DOHH2 (cell line): ENCODE measurements around the gene DUSP8.
A peak's percentile ranks its signal among the peaks of the same experiment; 100 is the strongest.

Experiments
- H3F3A ChIP-seq: fragments of 200-600 bp; sonication (generic), shearing (Covaris generic); 2 replicates; pipeline ENCODE4 v1.6.0; 2016; ENCODE audit warnings: antibody characterized with exemption, mild to moderate bottlenecking; ENCODE audit not compliant: control insufficient read depth, insufficient read depth
- H3K27ac ChIP-seq: fragments of 200-600 bp; sonication (generic); 2 replicates; pipeline ENCODE4 v1.5.1; 2014; ENCODE audit warnings: low read depth, mild to moderate bottlenecking, low read length, moderate library complexity
- H3K27me3 ChIP-seq: fragments of 200-600 bp; sonication (generic); 2 replicates; pipeline ENCODE4 v1.6.1; 2014; ENCODE audit warnings: mild to moderate bottlenecking, low read length, mixed read lengths; ENCODE audit not compliant: control insufficient read depth
- H3K36me3 ChIP-seq: fragments of 200-600 bp; sonication (generic); 2 replicates; pipeline ENCODE4 v1.6.1; 2014; ENCODE audit warnings: mild to moderate bottlenecking, low read length, moderate library complexity, mixed read lengths; ENCODE audit not compliant: control insufficient read depth
- H3K4me1 ChIP-seq: fragments of 200-600 bp; sonication (generic); 2 replicates; pipeline ENCODE4 v1.6.1; 2014; ENCODE audit warnings: mild to moderate bottlenecking, low read length, mixed read lengths; ENCODE audit not compliant: control insufficient read depth
- H3K4me2 ChIP-seq: fragments of 200-600 bp; sonication (generic); 2 replicates; pipeline ENCODE4 v1.6.0; 2014; ENCODE audit warnings: mild to moderate bottlenecking, low read length, moderate library complexity
- H3K4me3 ChIP-seq: fragments of 200-600 bp; sonication (generic); 2 replicates; pipeline ENCODE4 v1.5.1; 2014; ENCODE audit warnings: mild to moderate bottlenecking, low read length, mixed read lengths
- H3K79me2 ChIP-seq: fragments of 200-600 bp; sonication (generic); 2 replicates; pipeline ENCODE4 v1.6.1; 2014; ENCODE audit warnings: mild to moderate bottlenecking, low read length, mixed read lengths; ENCODE audit not compliant: control insufficient read depth
- H3K9me2 ChIP-seq: fragments of 200-600 bp; sonication (generic); replicated peaks from 2 replicates; pipeline ENCODE4 v1.6.1; 2014; ENCODE audit warnings: mild to moderate bottlenecking, low read length, mixed read lengths; ENCODE audit not compliant: control insufficient read depth
- H3K9me3 ChIP-seq: fragments of 200-600 bp; sonication (generic); 2 replicates; pipeline ENCODE4 v1.6.1; 2014; ENCODE audit warnings: antibody characterized with exemption, low read length, mixed read lengths; ENCODE audit not compliant: control insufficient read depth, insufficient read depth
- H4K20me1 ChIP-seq: fragments of 200-600 bp; sonication (generic); 2 replicates; pipeline ENCODE4 v1.6.0; 2014; ENCODE audit warnings: low read depth, mild to moderate bottlenecking, antibody characterized with exemption, low read length, moderate library complexity; ENCODE audit not compliant: control insufficient read depth, insufficient read depth
- CTCF ChIP-seq: fragments of 200-600 bp; sonication (generic); IDR thresholded peaks from one replicate; pipeline ENCODE4 v1.5.1; 2014; ENCODE audit warnings: antibody characterized with exemption, mild to moderate bottlenecking, low read depth, low read length; ENCODE audit not compliant: poor library complexity, severe bottlenecking
- EZH2phosphoT487 ChIP-seq: fragments of 200-600 bp; sonication (generic); IDR thresholded peaks from 2 replicates; pipeline ENCODE4 v1.6.1; 2017; ENCODE audit warnings: borderline replicate concordance, mild to moderate bottlenecking, antibody characterized with exemption, low read length, moderate library complexity, mixed read lengths

Gene DUSP8

GRCh38 chr11:1573903-1574237 lies 1.8 kb upstream of the DUSP8 start:
- Histone ChIP-seq H3K27me3 (peaks cover 49% of the 10 kb centered on the region), H4K20me1 (no peaks in the 10 kb centered on the region), H3K27ac (no peak overlapping the region), H3K4me1 (peaks cover 28% of the 10 kb centered on the region), H3K9me2 (no peaks in the 10 kb centered on the region), H3K4me2 (peak overlapping the region; percentile 79), H3K79me2 (no peaks in the 10 kb centered on the region), H3K4me3 (peak overlapping the region; percentile 61), H3K9me3 (no peaks in the 10 kb centered on the region), H3F3A (no peaks in the 10 kb centered on the region), H3K36me3 (no peaks in the 10 kb centered on the region)
- TF ChIP-seq EZH2phosphoT487 (no peak), CTCF (no peak)

- Histone ChIP-seq H3K79me2 (no peaks in the 10 kb centered on the region), H3K27ac (no peak overlapping the region), H3K9me2 (no peaks in the 10 kb centered on the region), H3K36me3 (no peaks in the 10 kb centered on the region), H3K9me3 (no peaks in the 10 kb centered on the region), H3K4me1 (peaks cover 28% of the 10 kb centered on the region), H4K20me1 (no peaks in the 10 kb centered on the region), H3K4me2 (peak overlapping the region; percentile 79), H3F3A (no peaks in the 10 kb centered on the region), H3K4me3 (peak overlapping the region; percentile 61), H3K27me3 (peaks cover 47% of the 10 kb centered on the region)
- no peak for TF ChIP-seq CTCF
- no peak for TF ChIP-seq EZH2phosphoT487
Observed at GRCh38 chr11:1573077-1573902, 1.2 kb upstream of the DUSP8 start.

DNA sequence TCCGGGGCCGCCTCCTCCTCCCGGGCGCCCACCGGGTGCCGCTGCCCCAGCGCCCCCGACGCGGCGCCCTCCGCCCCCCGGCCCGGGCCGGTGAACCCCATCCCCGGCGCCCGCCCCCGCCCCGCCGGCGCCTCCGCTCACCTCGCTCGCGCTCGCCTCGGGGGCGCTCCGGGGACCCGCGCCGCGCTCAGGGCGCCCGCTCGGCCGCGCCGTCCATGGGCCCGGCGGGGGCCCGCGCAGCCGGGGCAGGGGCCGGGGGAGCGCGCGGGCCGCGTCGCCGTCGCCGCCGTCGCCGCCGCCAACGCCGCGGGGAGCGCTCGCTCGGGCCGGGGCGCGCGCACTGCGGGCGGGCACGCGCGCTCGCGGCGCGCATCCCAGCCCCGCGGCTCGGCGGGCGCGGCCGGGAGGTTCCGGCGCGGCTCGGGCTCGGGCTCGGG lies 293 bp downstream of the DUSP8 start:
- Histone ChIP-seq H4K20me1 (no peaks in the 10 kb centered on the region), H3K4me3 (no peak overlapping the region), H3K27ac (no peak overlapping the region), H3F3A (no peaks in the 10 kb centered on the region), H3K9me2 (no peaks in the 10 kb centered on the region), H3K9me3 (no peaks in the 10 kb centered on the region), H3K79me2 (no peaks in the 10 kb centered on the region), H3K4me2 (no peak overlapping the region), H3K36me3 (no peaks in the 10 kb centered on the region), H3K27me3 (peaks cover 46% of the 10 kb centered on the region), H3K4me1 (peaks cover 28% of the 10 kb centered on the region)
- TF ChIP-seq CTCF, result no peak
- no peak for TF ChIP-seq EZH2phosphoT487
